ENCODE results near the gene KREMEN1. TPM values are rescaled to one million over a fixed set of nuclear protein-coding genes. Genes with fewer than 3 reads are reported as not detected.

KREMEN1 gene
- total RNA-seq, 1 experiment from 2014 or later = 31.9 TPM

- intact Hi-C loops (cut with micrococcal nuclease) = no loop called here
- CTCF ChIA-PET = no interaction called here
Measured at GRCh38 chr22:29109822-29110221, 37.0 kb downstream of the KREMEN1 start.

GRCh38 chr22:29110946-29111345 lies 38.1 kb downstream of the KREMEN1 start:
- intact Hi-C loops (cut with micrococcal nuclease) = no loop called here
- no peaks in the 10 kb centered on the region for H3K27me3 ChIP-seq (ENCODE audit: insufficient read depth, low read length)
- no peak overlapping the region for H2AFZ ChIP-seq (ENCODE audit: low read depth, low read length, poor library complexity, severe bottlenecking)
- no peaks in the 10 kb centered on the region for H4K20me1 ChIP-seq (ENCODE audit: insufficient read depth)
- POLR2A ChIA-PET = no interaction called here
- no peak overlapping the region for H3K4me3 ChIP-seq (replicated peaks in 1 of 2; ENCODE audit: low read depth in 1 of 2, low read length in 2 of 2)
- CTCF ChIA-PET = no interaction called here
- no peaks in the 10 kb centered on the region for H3K79me2 ChIP-seq (ENCODE audit: insufficient read depth, low read length)
- H3K9ac ChIP-seq (ENCODE audit: low read length) = no peak overlapping the region
- no peaks in the 10 kb centered on the region for H3K36me3 ChIP-seq (ENCODE audit: control insufficient read depth in 1 of 2, insufficient read depth in 2 of 2, low read length in 2 of 2)
- TF ChIP-seq ATF3 (IDR thresholded peaks at IDR 0.05) (no peak), SIN3A (IDR thresholded peaks at IDR 0.05; ENCODE audit: low read depth) (no peak), FOSL1 (IDR thresholded peaks at IDR 0.05; ENCODE audit: low read depth) (no peak), CEBPB (IDR thresholded peaks at IDR 0.05; ENCODE audit: low read depth) (no peak), JUND (IDR thresholded peaks at IDR 0.05) (no peak), TCF7L2 (IDR thresholded peaks at IDR 0.05; ENCODE audit: borderline replicate concordance, extremely low read depth, insufficient read depth, insufficient read length) (no peak), SP1 (IDR thresholded peaks at IDR 0.05; ENCODE audit: low read depth) (no peak), YY1 (IDR thresholded peaks at IDR 0.05; ENCODE audit: extremely low read depth, insufficient replicate concordance, low read depth, low read length) (no peak), POLR2AphosphoS5 (IDR thresholded peaks at IDR 0.05; ENCODE audit: low read depth, low read length) (no peak), ZNF274 (IDR thresholded peaks at IDR 0.05; ENCODE audit: low read depth, low read length) (no peak), POLR2A (IDR thresholded peaks at IDR 0.05; ENCODE audit: borderline replicate concordance, extremely low read depth, insufficient read depth, insufficient read length) (no peak)
- RAD21 ChIA-PET (ENCODE audit: low non-redundant PET in 1 of 2, low total read pairs in 2 of 2, uncharacterized antibody in 2 of 2, unreplicated experiment in 2 of 2) = no interaction called here
- no peak for DNase-seq (ENCODE audit: low read depth, low spot score)
- no peaks in the 10 kb centered on the region for H3K9me3 ChIP-seq (ENCODE audit: control insufficient read depth in 1 of 2, insufficient read depth in 1 of 2, low read depth in 1 of 2, low read length in 2 of 2)
- ATAC-seq = no peak
- BruUV-seq (replicated peaks) = no TSS peak
- no peak overlapping the region for H3K27ac ChIP-seq (ENCODE audit: low read depth, low read length)
- H3K9me2 ChIP-seq (ENCODE audit: insufficient read depth) = no peaks in the 10 kb centered on the region
- peaks cover 0 to 10% of the 10 kb centered on the region in 2 experiments; a peak in 1 of 4 replicates for H3K4me1 ChIP-seq (ENCODE audit: control insufficient read depth in 1 of 2, insufficient read depth in 2 of 2, low read length in 2 of 2)
- H3K4me2 ChIP-seq (ENCODE audit: low read length) = no peak overlapping the region

More at GRCh38 chr22:29109822-29110221, 37.0 kb downstream of the KREMEN1 start:
- DNase-seq (ENCODE audit: low read depth, low spot score) (no peak), ATAC-seq (no peak)
- ChIA-PET RAD21 (ENCODE audit: low non-redundant PET in 1 of 2, low total read pairs in 2 of 2, uncharacterized antibody in 2 of 2, unreplicated experiment in 2 of 2) (no interaction called here), POLR2A (no interaction called here)
- H4K20me1 ChIP-seq (ENCODE audit: insufficient read depth) = no peaks in the 10 kb centered on the region
- no peaks in the 10 kb centered on the region for H3K79me2 ChIP-seq (ENCODE audit: insufficient read depth, low read length)
- TF ChIP-seq ATF3 (IDR thresholded peaks at IDR 0.05) (no peak), EZH2 (IDR thresholded peaks at IDR 0.05) (no peak), EZH2phosphoT487 (IDR thresholded peaks at IDR 0.05; ENCODE audit: borderline replicate concordance) (no peak), FOSL1 (IDR thresholded peaks at IDR 0.05; ENCODE audit: low read depth) (no peak), CEBPB (IDR thresholded peaks at IDR 0.05; ENCODE audit: low read depth) (no peak), EGR1 (IDR thresholded peaks at IDR 0.05; ENCODE audit: low read depth) (no peak), ZFX (IDR thresholded peaks at IDR 0.05) (no peak), SIN3A (IDR thresholded peaks at IDR 0.05; ENCODE audit: low read depth) (no peak)
- no TSS peak for BruUV-seq (replicated peaks)
- H3K9me3 ChIP-seq (ENCODE audit: control insufficient read depth in 1 of 2, insufficient read depth in 1 of 2, low read depth in 1 of 2, low read length in 2 of 2) = no peaks in the 10 kb centered on the region
- H3K27ac ChIP-seq (ENCODE audit: low read depth, low read length) = no peak overlapping the region
- no peak overlapping the region for H3K4me3 ChIP-seq (replicated peaks in 1 of 2; ENCODE audit: low read depth in 1 of 2, low read length in 2 of 2)
- no peaks in the 10 kb centered on the region for H3K36me3 ChIP-seq (ENCODE audit: control insufficient read depth in 1 of 2, insufficient read depth in 2 of 2, low read length in 2 of 2)
- no peak overlapping the region for H3K4me2 ChIP-seq (ENCODE audit: low read length)
- no peaks in the 10 kb centered on the region for H3K27me3 ChIP-seq (ENCODE audit: insufficient read depth, low read length)
- peaks cover 0 to 10% of the 10 kb centered on the region in 2 experiments; a peak in 1 of 4 replicates for H3K4me1 ChIP-seq (ENCODE audit: control insufficient read depth in 1 of 2, insufficient read depth in 2 of 2, low read length in 2 of 2)
- H2AFZ ChIP-seq (ENCODE audit: low read depth, low read length, poor library complexity, severe bottlenecking) = no peak overlapping the region
- no peak overlapping the region for H3K9ac ChIP-seq (ENCODE audit: low read length)
- H3K9me2 ChIP-seq (ENCODE audit: insufficient read depth) = no peaks in the 10 kb centered on the region
